ENCODE results near the gene TOB1. TPM values are rescaled to one million over a fixed set of nuclear protein-coding genes. Genes with fewer than 3 reads are reported as not detected.

TOB1 gene
- polyA plus RNA-seq, 1 donor (not counting 4 experiments of a cell fraction or from before 2014, with no cell fraction given), result 64.4 TPM

GRCh38 chr17:50837286-50837979 lies 28.7 kb downstream of the TOB1 start:
- Histone ChIP-seq H3K4me1 (ENCODE audit: control insufficient read depth, extremely low read depth, insufficient read depth, low read length) (peaks cover 2% of the 10 kb centered on the region), H3K27me3 (ENCODE audit: control insufficient read depth, extremely low read depth, insufficient read depth, low read length) (peaks cover 13% of the 10 kb centered on the region), H3K4me3 (ENCODE audit: control insufficient read depth in 2 of 3, extremely low read depth in 1 of 3, insufficient read depth in 2 of 3, low read depth in 1 of 3, low read length in 3 of 3) (no peak overlapping the region), H3K9me1 (ENCODE audit: control insufficient read depth, extremely low read depth, insufficient read depth, low read length) (no peaks in the 10 kb centered on the region), H3K79me2 (ENCODE audit: control insufficient read depth, insufficient read depth, low read length) (no peaks in the 10 kb centered on the region), H4K20me1 (ENCODE audit: control insufficient read depth, extremely low read depth, insufficient read depth, low read length) (no peaks in the 10 kb centered on the region), H3K36me3 (ENCODE audit: control insufficient read depth in 2 of 2, extremely low read depth in 1 of 2, insufficient read depth in 2 of 2, low read length in 2 of 2) (no peaks in the 10 kb centered on the region), H3K9ac (ENCODE audit: control insufficient read depth, extremely low read depth, insufficient read depth, low read length) (no peak overlapping the region), H3K4me2 (ENCODE audit: control insufficient read depth, extremely low read depth, insufficient read depth, low read depth, low read length) (no peak overlapping the region), H3K27ac (ENCODE audit: control insufficient read depth, insufficient read depth, low read length) (no peak overlapping the region), H2AFZ (ENCODE audit: control insufficient read depth, low read length) (no peak overlapping the region), H3K9me3 (ENCODE audit: control insufficient read depth, low read depth, low read length) (no peaks in the 10 kb centered on the region)
- no peak for TF ChIP-seq EZH2 (IDR thresholded peaks at IDR 0.05; ENCODE audit: low read length)
- TF ChIP-seq CTCF (optimal IDR thresholded peaks at IDR 0.05 in 1 of 3, IDR thresholded peaks at IDR 0.05 in 1 of 3, conservative IDR thresholded peaks at IDR 0.05 in 1 of 3; ENCODE audit: extremely low read depth in 1 of 3, insufficient read depth in 2 of 3, low read length in 3 of 3), result no peak
- FAIRE-seq (no peak), DNase-seq (ENCODE audit: low read depth, low spot score) (no peak)
- dilution Hi-C loops (cut with MboI; ENCODE audit: extremely low pct_ligation_motif_present, low sequenced_read_pairs), result no loop called here

GRCh38 chr17:50836826-50837225 lies 29.3 kb downstream of the TOB1 start:
- FAIRE-seq (no peak), DNase-seq (ENCODE audit: low read depth, low spot score) (no peak)
- dilution Hi-C loops (cut with MboI; ENCODE audit: extremely low pct_ligation_motif_present, low sequenced_read_pairs), result no loop called here

More at GRCh38 chr17:50836826-50837225, 29.3 kb downstream of the TOB1 start:
- H3K27ac ChIP-seq (ENCODE audit: control insufficient read depth, insufficient read depth, low read length), result no peak overlapping the region
- no peaks in the 10 kb centered on the region for H3K9me3 ChIP-seq (ENCODE audit: control insufficient read depth, low read depth, low read length)
- no peaks in the 10 kb centered on the region for H3K79me2 ChIP-seq (ENCODE audit: control insufficient read depth, insufficient read depth, low read length)
- TF ChIP-seq EZH2 (IDR thresholded peaks at IDR 0.05; ENCODE audit: low read length), result no peak
- no peak for TF ChIP-seq CTCF (optimal IDR thresholded peaks at IDR 0.05 in 1 of 3, IDR thresholded peaks at IDR 0.05 in 1 of 3, conservative IDR thresholded peaks at IDR 0.05 in 1 of 3; ENCODE audit: extremely low read depth in 1 of 3, insufficient read depth in 2 of 3, low read length in 3 of 3)
- no peak overlapping the region for H3K4me2 ChIP-seq (ENCODE audit: control insufficient read depth, extremely low read depth, insufficient read depth, low read depth, low read length)
- H3K9ac ChIP-seq (ENCODE audit: control insufficient read depth, extremely low read depth, insufficient read depth, low read length), result no peak overlapping the region
- H3K27me3 ChIP-seq (ENCODE audit: control insufficient read depth, extremely low read depth, insufficient read depth, low read length), result peaks cover 13% of the 10 kb centered on the region
- H3K9me1 ChIP-seq (ENCODE audit: control insufficient read depth, extremely low read depth, insufficient read depth, low read length), result no peaks in the 10 kb centered on the region
- H3K4me3 ChIP-seq (ENCODE audit: control insufficient read depth in 2 of 3, extremely low read depth in 1 of 3, insufficient read depth in 2 of 3, low read depth in 1 of 3, low read length in 3 of 3), result no peak overlapping the region
- no peak overlapping the region for H2AFZ ChIP-seq (ENCODE audit: control insufficient read depth, low read length)
- H4K20me1 ChIP-seq (ENCODE audit: control insufficient read depth, extremely low read depth, insufficient read depth, low read length), result no peaks in the 10 kb centered on the region
- H3K4me1 ChIP-seq (ENCODE audit: control insufficient read depth, extremely low read depth, insufficient read depth, low read length), result no peaks in the 10 kb centered on the region
- H3K36me3 ChIP-seq (ENCODE audit: control insufficient read depth in 2 of 2, extremely low read depth in 1 of 2, insufficient read depth in 2 of 2, low read length in 2 of 2), result no peaks in the 10 kb centered on the region
